Natural killer cell treated with Interleukin-12 subunit alpha and Interleukin-12 subunit beta and Interleukin-15 and Interleukin-18, amount 100 ng/mL, for 72 hours (primary cell): Measurements from ENCODE around the gene NNAT. TPM values are rescaled to one million over a fixed set of nuclear protein-coding genes. Genes with fewer than 3 reads are reported as not detected.

Source experiments
- ATAC-seq, 2 donors: fragments of 150-1000 bp; cut with Tn5 transposase in 1 of 2; sonication (Bioruptor Pico), chemical (Tn5 transposase) in 1 of 2; 2 replicates each; pipeline ENCODE4 v1.10.0; 2021
- DNase-seq: peaks from one replicate; pipeline ENCODE4 v3.0.0; 2022; ENCODE audit warnings: low spot score
- H3K27ac Mint-ChIP-seq, 2 donors: 1 replicate in 1 of 2; 2 replicates in 1 of 2; pipeline ENCODE4 v1.8.0; 2022; ENCODE audit warnings: mixed read lengths in 2 of 2, mild to moderate bottlenecking in 1 of 2, moderate library complexity in 1 of 2
- H3K27me3 Mint-ChIP-seq, 2 donors: 1 replicate in 1 of 2; 2 replicates in 1 of 2; pipeline ENCODE4 v1.8.0; 2022; ENCODE audit warnings: mixed read lengths in 2 of 2
- H3K36me3 Mint-ChIP-seq: one replicate; pipeline ENCODE4 v1.8.0; 2022; ENCODE audit warnings: mixed read lengths
- H3K4me1 Mint-ChIP-seq, 2 donors: 1 replicate in 1 of 2; 2 replicates in 1 of 2; pipeline ENCODE4 v1.8.0; 2022; ENCODE audit warnings: low read depth in 2 of 2, mixed read lengths in 2 of 2, mild to moderate bottlenecking in 1 of 2
- H3K4me3 Mint-ChIP-seq: one replicate; pipeline ENCODE4 v1.8.0; 2022; ENCODE audit warnings: mixed read lengths
- H3K9me3 Mint-ChIP-seq: 2 replicates; pipeline ENCODE4 v1.8.0; 2022; ENCODE audit warnings: mixed read lengths
- total RNA-seq, 2 donors: library from RNA; stranded (reverse); gene quantifications; one replicate each; pipeline ENCODE4 v1.2.3, GENCODE V29; 2022

NNAT gene
- total RNA-seq, 2 donors from 2014 or later: 0.53 to 0.71 TPM

DNA sequence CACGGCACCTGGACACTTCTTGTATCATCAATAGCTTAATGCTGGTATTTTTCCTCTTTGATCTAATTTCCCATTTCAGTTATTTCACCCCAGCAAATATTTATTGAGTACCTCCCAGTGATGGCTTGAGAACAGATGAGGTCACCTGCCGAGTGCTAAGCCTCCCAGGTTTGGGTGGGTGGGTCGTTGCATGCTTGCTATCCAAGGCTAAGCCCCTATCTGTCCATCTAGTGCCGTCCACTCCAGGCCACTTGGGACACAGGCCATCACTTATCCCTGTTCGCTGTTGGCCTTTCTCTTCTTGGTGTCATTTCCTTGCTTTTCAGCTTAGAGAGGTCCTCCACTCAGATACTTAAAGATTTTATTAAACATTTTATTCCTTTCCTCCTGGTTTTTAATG lies 10.8 kb upstream of the NNAT start:
- Mint-ChIP-seq H3K27ac (no peak overlapping the region), H3K27me3 (no peaks in the 10 kb centered on the region), H3K36me3 (peaks cover 5% of the 10 kb centered on the region), H3K4me3 (no peak overlapping the region), H3K9me3 (no peaks in the 10 kb centered on the region), H3K4me1 (peaks cover 14% of the 10 kb centered on the region in 2 donors)
- DNase-seq (no peak), ATAC-seq (no peak)

DNA sequence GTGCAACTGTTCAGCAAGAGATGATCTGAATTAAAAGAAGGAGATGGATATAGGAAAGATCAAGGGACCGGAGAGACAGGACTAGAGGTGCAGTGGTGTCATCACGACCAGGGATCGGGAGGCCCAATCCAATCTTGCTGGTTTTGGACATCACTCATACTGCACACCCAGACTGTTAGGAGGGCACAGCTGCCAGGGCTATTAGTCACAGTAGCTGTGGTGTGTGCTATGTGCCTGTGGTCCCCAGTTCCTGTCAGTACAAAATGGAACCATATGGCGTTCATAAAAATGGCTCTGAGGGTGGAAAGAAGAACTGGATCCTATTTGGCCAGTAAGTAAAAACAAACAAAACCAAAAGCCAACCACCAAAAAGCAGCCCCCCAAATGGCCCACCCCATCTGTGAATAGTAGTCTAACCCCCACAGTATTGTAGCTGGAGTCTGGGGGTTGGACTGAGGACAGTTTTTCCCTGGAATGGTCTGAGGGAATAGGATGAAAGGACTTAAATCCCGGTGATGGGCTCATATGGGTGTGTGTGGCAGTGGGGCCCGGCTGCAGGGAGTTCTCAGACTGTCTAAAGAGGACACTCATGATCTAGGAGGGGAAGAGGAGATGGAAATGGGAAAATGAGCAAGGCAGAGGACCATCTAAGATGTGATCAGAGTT lies 9.3 kb upstream of the NNAT start:
- Mint-ChIP-seq H3K9me3 (no peaks in the 10 kb centered on the region), H3K27me3 (no peaks in the 10 kb centered on the region), H3K4me3 (no peak overlapping the region), H3K27ac (no peak overlapping the region), H3K4me1 (peaks cover 14% of the 10 kb centered on the region in 2 donors), H3K36me3 (peaks cover 5% of the 10 kb centered on the region)
- no peak for DNase-seq
- ATAC-seq: peak in 1 of 2 donors; percentile 58

GRCh38 chr20:37513779-37514359 lies 7.2 kb upstream of the NNAT start:
- no peak for ATAC-seq
- DNase-seq: no peak
- no peak overlapping the region for H3K4me3 Mint-ChIP-seq
- peaks cover 19 to 22% of the 10 kb centered on the region in 2 donors for H3K4me1 Mint-ChIP-seq
- H3K36me3 Mint-ChIP-seq: peaks cover 11% of the 10 kb centered on the region
- H3K9me3 Mint-ChIP-seq: no peaks in the 10 kb centered on the region
- no peaks in the 10 kb centered on the region for H3K27me3 Mint-ChIP-seq
- no peak overlapping the region for H3K27ac Mint-ChIP-seq

GRCh38 chr20:37515876-37516275 lies 5.2 kb upstream of the NNAT start:
- Mint-ChIP-seq H3K27me3 (no peaks in the 10 kb centered on the region), H3K27ac (no peak overlapping the region), H3K4me1 (peaks cover 18 to 29% of the 10 kb centered on the region in 2 donors), H3K36me3 (peaks cover 6% of the 10 kb centered on the region), H3K9me3 (no peaks in the 10 kb centered on the region), H3K4me3 (no peak overlapping the region)
- DNase-seq: no peak
- ATAC-seq: no peak

GRCh38 chr20:37516811-37517750 lies 4.0 kb upstream of the NNAT start:
- DNase-seq: no peak
- Mint-ChIP-seq H3K27ac (no peak overlapping the region), H3K4me3 (no peak overlapping the region), H3K4me1 (peaks cover 11 to 23% of the 10 kb centered on the region in 2 donors), H3K9me3 (no peaks in the 10 kb centered on the region), H3K27me3 (no peaks in the 10 kb centered on the region), H3K36me3 (peaks cover 11% of the 10 kb centered on the region)
- ATAC-seq: no peak

DNA sequence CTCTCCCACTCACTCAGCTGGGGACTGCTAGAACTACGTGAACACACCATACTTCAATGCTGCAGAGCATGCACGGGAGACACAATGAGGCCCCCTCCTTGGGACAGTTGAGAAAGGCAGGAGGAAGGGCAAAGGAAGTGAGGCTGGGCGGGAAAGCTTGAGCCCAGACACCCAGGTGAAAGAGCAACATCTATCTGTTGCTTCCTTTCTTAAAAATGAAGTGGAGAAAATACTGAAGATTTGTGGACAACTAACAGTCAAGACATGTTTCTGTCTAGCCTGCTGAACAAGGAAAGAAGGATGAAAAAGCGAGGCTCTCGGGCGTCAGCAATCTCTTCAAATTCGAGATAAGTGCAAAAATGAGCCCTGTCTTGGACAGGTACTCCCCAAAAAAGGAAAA lies 3.0 kb upstream of the NNAT start:
- peaks cover 11 to 21% of the 10 kb centered on the region in 2 donors for H3K4me1 Mint-ChIP-seq
- no peak overlapping the region for H3K4me3 Mint-ChIP-seq
- ATAC-seq: no peak

GRCh38 chr20:37518606-37519507 lies 2.2 kb upstream of the NNAT start:
- peaks cover 18 to 27% of the 10 kb centered on the region in 2 donors for H3K4me1 Mint-ChIP-seq
- H3K36me3 Mint-ChIP-seq: peaks cover 11% of the 10 kb centered on the region
- no peaks in the 10 kb centered on the region for H3K9me3 Mint-ChIP-seq
- ATAC-seq: no peak
- no peak overlapping the region for H3K27ac Mint-ChIP-seq
- H3K27me3 Mint-ChIP-seq: no peaks in the 10 kb centered on the region
- no peak overlapping the region for H3K4me3 Mint-ChIP-seq
- no peak for DNase-seq

More for the DNA sequence above, 3.0 kb upstream of the NNAT start:
- Mint-ChIP-seq H3K9me3 (no peaks in the 10 kb centered on the region), H3K27ac (no peak overlapping the region), H3K27me3 (no peaks in the 10 kb centered on the region), H3K36me3 (peaks cover 11% of the 10 kb centered on the region)
- no peak for DNase-seq

DNA sequence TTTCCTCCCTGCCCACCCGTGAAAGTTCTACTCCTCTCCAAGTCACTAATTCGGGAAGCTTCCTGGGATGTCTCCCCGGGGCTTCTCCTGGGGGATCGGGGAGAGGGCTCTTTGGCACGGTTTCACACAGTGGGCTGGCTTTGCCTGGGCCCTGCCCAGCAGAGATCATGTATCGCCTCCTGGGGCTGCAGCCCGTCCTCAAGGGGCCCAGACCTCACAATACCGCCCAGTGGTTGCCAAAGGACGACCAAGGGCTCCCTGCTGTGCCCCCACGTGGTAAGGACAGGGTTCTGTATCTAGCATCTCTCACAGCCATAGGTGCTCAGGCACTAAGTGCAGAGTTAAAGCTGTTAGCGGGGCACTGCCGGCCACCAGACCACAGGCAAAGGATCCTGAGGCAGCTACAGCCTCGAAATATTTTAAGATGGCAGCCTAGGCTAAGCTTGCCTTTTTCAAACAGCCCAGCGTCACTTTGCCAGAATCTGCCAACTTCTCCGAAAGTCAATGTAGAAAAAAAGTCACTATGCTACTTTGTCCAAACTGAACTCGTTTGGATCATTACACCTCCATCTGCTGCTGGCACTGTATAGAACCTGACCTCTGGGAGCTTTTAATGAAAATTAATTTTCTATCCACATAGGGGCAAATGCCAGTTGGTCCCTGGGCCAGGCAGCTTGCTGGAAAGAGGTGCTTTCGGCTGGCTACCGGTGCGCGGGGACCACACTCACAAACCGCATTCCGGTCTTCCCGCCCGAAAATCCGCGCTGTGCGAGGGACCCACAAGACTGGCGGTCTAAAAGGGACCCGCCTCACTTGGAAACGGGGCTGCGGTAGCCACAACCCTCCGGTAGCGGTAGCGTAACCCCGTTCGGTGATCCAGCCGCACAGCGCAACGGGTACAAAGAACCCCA lies 1.3 kb upstream of the NNAT start:
- H3K4me3 Mint-ChIP-seq: peak overlapping the region; percentile 68
- no peak overlapping the region for H3K27ac Mint-ChIP-seq
- no peaks in the 10 kb centered on the region for H3K27me3 Mint-ChIP-seq
- H3K4me1 Mint-ChIP-seq: peaks cover 26 to 29% of the 10 kb centered on the region in 2 donors
- H3K9me3 Mint-ChIP-seq: no peaks in the 10 kb centered on the region
- peaks cover 11% of the 10 kb centered on the region for H3K36me3 Mint-ChIP-seq
- ATAC-seq (peak in 1 of 2 donors; percentile 29), DNase-seq (no peak)

DNA sequence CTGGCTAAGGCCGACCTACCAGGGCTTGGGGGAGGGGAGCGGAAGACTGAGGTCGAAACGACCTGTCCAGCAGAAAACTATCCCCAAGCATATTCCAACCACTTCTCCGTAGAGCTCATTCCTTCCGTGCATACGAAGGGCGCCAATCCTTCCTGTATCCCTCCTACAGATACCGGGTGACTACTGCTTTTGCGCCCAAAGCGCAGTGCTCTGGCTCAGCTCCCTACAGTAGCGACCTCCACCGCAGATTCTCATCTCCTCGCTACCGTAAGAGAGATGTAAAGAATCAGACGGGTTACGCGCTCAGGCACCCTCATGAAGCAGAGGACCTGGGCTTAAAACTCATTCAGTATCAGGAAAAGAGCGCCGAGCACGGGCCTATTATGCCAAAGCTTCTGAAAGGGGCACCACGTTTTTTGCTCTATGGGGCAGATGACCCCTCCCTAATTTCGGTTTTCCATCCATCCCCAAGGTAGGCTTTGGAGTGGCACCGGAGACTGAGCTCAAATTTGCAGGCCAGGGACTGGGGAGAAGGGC lies 563 bp upstream of the NNAT start:
- peak overlapping the region; percentile 68 for H3K4me3 Mint-ChIP-seq
- H3K27me3 Mint-ChIP-seq: no peaks in the 10 kb centered on the region
- no peaks in the 10 kb centered on the region for H3K9me3 Mint-ChIP-seq
- ATAC-seq (no peak), DNase-seq (no peak)
- peaks cover 33 to 37% of the 10 kb centered on the region in 2 donors for H3K4me1 Mint-ChIP-seq
- no peak overlapping the region for H3K27ac Mint-ChIP-seq
- peaks cover 11% of the 10 kb centered on the region for H3K36me3 Mint-ChIP-seq

DNA sequence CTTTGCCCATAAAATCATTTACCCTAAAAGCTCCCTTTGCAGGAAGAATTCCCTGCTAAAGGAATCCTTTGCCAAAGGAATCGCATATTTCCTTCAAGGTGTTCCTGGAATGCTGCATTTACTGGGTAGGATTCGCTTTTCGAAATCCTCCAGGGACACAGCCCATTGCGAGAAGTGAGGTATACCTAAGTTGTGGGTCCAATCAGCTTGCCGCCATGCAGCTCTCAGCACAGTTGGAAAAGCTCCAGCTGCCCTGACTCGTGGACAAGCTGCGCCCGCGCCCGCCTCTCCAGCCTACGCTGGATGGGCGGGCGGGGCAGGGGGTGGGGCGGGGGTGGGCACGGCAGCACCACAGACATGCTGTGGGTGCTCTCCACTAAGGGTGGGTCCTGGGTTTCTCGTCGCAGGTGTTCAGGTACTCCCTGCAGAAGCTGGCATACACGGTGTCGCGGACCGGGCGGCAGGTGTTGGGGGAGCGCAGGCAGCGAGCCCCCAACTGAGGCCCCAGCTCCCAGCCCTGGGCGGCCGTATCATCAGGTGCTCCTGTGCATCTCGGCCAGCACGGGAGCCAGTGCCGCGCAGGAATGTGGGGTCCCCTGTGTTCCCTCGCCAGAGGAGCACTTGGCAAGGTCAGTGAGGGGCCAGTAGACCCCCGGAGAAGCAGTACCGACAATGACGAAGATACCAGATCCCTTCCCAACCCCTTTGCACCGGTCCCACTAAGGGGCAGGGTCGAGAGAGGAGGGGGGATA lies 1.4 kb downstream of the NNAT start:
- H3K4me3 Mint-ChIP-seq: no peak overlapping the region
- DNase-seq (no peak), ATAC-seq (no peak)
- H3K27ac Mint-ChIP-seq: no peak overlapping the region
- H3K36me3 Mint-ChIP-seq: peaks cover 11% of the 10 kb centered on the region
- H3K9me3 Mint-ChIP-seq: no peaks in the 10 kb centered on the region
- no peaks in the 10 kb centered on the region for H3K27me3 Mint-ChIP-seq
- peaks cover 48 to 50% of the 10 kb centered on the region in 2 donors for H3K4me1 Mint-ChIP-seq

- Mint-ChIP-seq H3K4me3 (no peak overlapping the region), H3K36me3 (peaks cover 7% of the 10 kb centered on the region), H3K27me3 (no peaks in the 10 kb centered on the region), H3K9me3 (no peaks in the 10 kb centered on the region), H3K27ac (no peak overlapping the region), H3K4me1 (peaks cover 50% of the 10 kb centered on the region in 2 donors)
- ATAC-seq (no peak), DNase-seq (no peak)
Observed at GRCh38 chr20:37523012-37523391, 2.0 kb downstream of the NNAT start.
